Prostate gland (tissue), 2 donors: ENCODE measurements around the gene MCM7. TPM values are rescaled to one million over a fixed set of nuclear protein-coding genes. Genes with fewer than 3 reads are reported as not detected.

Source experiments
- DNase-seq: peaks from one replicate; pipeline ENCODE4 v3.0.0-alpha.2; 2019; ENCODE audit warnings: low spot score
- H3K27ac ChIP-seq, 2 donors: fragments of 200-600 bp; sonication (generic); 2 replicates each; pipeline ENCODE4 v1.5.1; 2017 to 2019
- H3K27me3 ChIP-seq: fragments of 200-600 bp; sonication (generic); replicated peaks from 2 replicates; pipeline ENCODE4 v1.5.1; 2019; ENCODE audit not compliant: insufficient read depth
- H3K36me3 ChIP-seq, 2 donors: fragments of 200-600 bp; sonication (generic); 1 replicate in 1 of 2; 2 replicates in 1 of 2; pipeline versions ENCODE4 v1.5.1 to v1.8.1; 2017 to 2019
- H3K4me1 ChIP-seq: fragments of 200-600 bp; sonication (generic); replicated peaks from 2 replicates; pipeline ENCODE4 v1.5.1; 2019
- H3K4me3 ChIP-seq, 2 donors: fragments of 200-600 bp; sonication (generic); 2 replicates each; pipeline ENCODE4 v1.5.1; 2017 to 2019
- H3K9me3 ChIP-seq: fragments of 200-600 bp; sonication (generic); 2 replicates; pipeline ENCODE4 v1.5.1; 2017
- CTCF ChIP-seq, 4 experiments: fragments of 200-600 bp in 2 of 4; fragments of 450-650 bp in 2 of 4; sonication (generic) in 2 of 4; IDR thresholded peaks; 1 replicate in 3 of 4; 2 replicates in 1 of 4; pipeline ENCODE4 v1.5.1; 2016 to 2019; ENCODE audit warnings: antibody characterized with exemption in 4 of 4, mild to moderate bottlenecking in 2 of 4, moderate library complexity in 2 of 4
- POLR2A ChIP-seq: fragments of 450-650 bp; IDR thresholded peaks from one replicate; pipeline ENCODE4 v1.6.1; 2016; ENCODE audit warnings: antibody characterized with exemption, mild to moderate bottlenecking
- POLR2AphosphoS5 ChIP-seq: sonication (generic); formaldehyde crosslinking; IDR thresholded peaks from one replicate; pipeline ENCODE4 v1.6.1; 2017; ENCODE audit warnings: antibody characterized with exemption
- WGBS: methylation state at CpG from one replicate; pipeline ENCODE4 v1.1.5; 2018; 5-methylcytosine and 5-hydroxymethylcytosine counted together
- intact Hi-C: fragments of 100-400 bp; cut with DNase I; formaldehyde crosslinking; loops from one replicate; pipeline ENCODE4 v1.14.2; 2022
- total RNA-seq, 2 donors: library from RNA; depleted of rRNA; stranded (reverse); fragments of >200 nt; gene quantifications; one replicate each; pipeline ENCODE4 v1.1.0, GENCODE V29; 2016

Gene MCM7
- total RNA-seq, 2 donors from 2014 or later, result 47.5 to 68.7 TPM

DNA sequence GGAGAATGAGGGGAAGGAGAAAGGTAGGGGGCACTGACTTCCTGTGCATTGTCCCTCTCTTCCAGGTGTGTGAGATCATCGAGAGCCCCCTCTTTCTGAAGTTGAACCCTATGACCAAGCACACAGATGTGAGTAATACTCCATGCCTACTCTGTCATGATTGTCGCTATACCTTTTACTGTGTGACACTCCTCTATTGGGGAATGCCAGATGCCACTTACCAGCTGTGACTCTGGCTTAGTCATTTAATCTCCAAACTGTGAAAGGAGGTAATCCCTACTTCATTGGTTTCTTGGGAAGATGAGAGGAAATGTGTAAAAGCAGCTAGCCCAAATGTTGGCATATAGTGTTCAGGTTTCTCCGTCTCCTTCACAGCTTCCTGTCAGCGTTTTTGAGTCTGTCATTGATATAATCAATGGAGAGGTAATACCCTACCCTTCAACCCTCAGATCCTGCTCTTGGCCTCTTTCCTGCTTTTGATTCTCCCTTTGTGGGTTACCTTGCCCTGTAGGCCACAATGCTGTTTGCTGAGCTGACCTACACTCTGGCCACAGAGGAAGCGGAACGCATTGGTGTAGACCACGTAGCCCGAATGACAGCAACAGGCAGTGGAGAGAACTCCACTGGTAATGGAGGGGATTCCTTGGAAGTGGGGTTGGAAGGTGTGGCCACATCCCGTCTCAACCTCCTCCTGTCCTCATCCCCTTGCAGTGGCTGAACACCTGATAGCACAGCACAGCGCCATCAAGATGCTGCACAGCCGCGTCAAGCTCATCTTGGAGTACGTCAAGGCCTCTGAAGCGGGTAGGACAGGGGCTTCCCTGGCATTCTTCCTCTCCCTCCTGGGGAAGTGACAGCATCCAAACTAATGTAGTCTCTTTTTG, 10.4 kb downstream of the MCM7 start:
- peaks cover 1 to 44% of the 10 kb centered on the region in 2 donors for H3K36me3 ChIP-seq
- H3K9me3 ChIP-seq, result no peaks in the 10 kb centered on the region
- no peak overlapping the region for H3K27ac ChIP-seq
- peaks cover 4% of the 10 kb centered on the region for H3K4me1 ChIP-seq
- no peaks in the 10 kb centered on the region for H3K27me3 ChIP-seq
- intact Hi-C loops, result no loop called here
- no peak overlapping the region for H3K4me3 ChIP-seq
- TF ChIP-seq CTCF (IDR thresholded peaks at IDR 0.05) (no peak), POLR2A (no peak), POLR2AphosphoS5 (no peak)
- no peak for DNase-seq
- WGBS, result 83% methylated on average over 14 of the region's 14 CpGs

DNA sequence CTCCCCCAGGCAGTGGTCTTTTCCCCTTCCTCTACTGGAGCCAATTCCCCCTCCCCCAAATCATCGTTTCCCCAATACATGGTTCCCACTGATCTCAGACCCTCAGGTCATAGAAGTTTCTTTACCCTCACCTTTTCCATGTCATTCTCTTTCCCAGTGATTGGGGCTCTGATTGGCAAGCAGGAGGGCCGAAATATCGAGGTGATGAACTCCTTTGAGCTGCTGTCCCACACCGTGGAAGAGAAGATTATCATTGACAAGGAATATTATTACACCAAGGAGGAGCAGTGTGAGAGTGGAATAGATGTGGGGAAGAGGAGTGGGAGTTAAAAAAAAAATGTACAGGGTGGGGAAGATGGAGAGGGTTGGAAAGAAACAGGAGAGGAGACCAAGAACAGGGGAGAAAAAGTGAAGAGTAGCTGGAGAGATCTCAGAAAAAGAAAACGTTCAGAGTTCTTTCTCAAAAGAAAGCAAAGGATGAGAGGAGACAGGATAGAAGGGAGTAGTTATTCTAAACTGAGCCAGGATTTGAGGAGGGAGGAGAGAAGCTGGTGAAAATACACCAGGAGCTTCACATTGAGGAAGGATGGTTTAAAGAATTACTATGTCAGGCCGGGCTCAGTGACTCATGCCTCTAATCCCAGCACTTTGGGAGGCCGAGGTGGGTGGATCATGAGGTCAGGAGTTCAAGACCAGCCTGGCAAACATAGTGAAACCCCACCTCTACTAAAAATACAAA, 11.6 kb downstream of the MCM7 start:
- 27% methylated on average over 7 of the region's 7 CpGs for WGBS
- Histone ChIP-seq H3K27me3 (no peaks in the 10 kb centered on the region), H3K4me3 (peak overlapping the region; percentile 87 to 94), H3K9me3 (no peaks in the 10 kb centered on the region), H3K27ac (peak overlapping the region in 1 of 2 donors; percentile 86), H3K36me3 (peaks cover 0 to 33% of the 10 kb centered on the region in 2 donors), H3K4me1 (peaks cover 4% of the 10 kb centered on the region)
- intact Hi-C loops, result loop anchor here (5.0 kb wide), 1 partner anchor 38 kb away; the partner anchor contains the start of gene MBLAC1
- TF ChIP-seq POLR2AphosphoS5, result no peak
- no peak for TF ChIP-seq CTCF (IDR thresholded peaks at IDR 0.05)
- no peak for TF ChIP-seq POLR2A
- no peak for DNase-seq

- Histone ChIP-seq H3K27ac (peak within 1 kb of the TSS; percentile 83 to 86), H3K36me3 (peaks cover 0 to 27% of the 10 kb centered on the region in 2 donors), H3K4me1 (peaks cover 4% of the 10 kb centered on the region), H3K9me3 (no peaks in the 10 kb centered on the region), H3K4me3 (peak within 1 kb of the TSS; percentile 87 to 94), H3K27me3 (no peaks in the 10 kb centered on the region)
- intact Hi-C loops, result loop anchor here (5.0 kb wide), 1 partner anchor 38 kb away; the partner anchor contains the start of gene MBLAC1
- TF ChIP-seq CTCF (IDR thresholded peaks at IDR 0.05), result peak in 2 of 4 experiments; percentile 3 to 31
- peak; percentile 89 for TF ChIP-seq POLR2AphosphoS5
- TF ChIP-seq POLR2A, result no peak
- under 1% methylated on average over 67 of the region's 68 CpGs for WGBS
- DNase-seq, result peak; percentile 72
Measured at GRCh38 chr7:100088621-100089457, 12.4 kb downstream of the MCM7 start, which contains the start of gene COPS6. TSS of gene COPS6 (plus strand) at chr7:100088969. CDS start at chr7:100088991, 22 bp downstream.

DNA sequence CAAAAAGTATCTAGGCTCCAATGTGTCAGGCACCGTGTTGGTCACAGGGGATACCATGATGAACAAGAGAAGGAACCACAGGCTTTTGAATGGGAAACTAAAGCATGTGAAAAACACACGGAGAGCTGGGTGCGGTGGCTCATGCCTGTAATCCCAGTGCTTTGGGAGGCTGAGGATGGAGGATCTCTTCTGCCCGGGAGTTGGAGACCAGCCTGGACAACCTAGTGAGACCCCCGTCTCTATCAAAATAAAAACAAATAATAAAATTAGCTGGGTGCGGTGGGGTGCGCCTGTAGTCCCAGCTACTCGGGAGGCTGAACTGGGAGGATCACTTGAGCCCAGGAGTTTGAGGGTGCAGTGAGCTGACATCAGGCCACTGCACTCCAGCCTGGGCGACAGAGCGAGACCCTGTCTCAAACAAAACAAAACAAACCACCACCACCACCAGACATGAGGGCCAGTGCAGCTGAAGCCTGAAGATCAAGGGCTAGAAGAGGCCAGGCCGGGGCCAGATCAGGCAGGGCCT, 13.0 kb downstream of the MCM7 start:
- Histone ChIP-seq H3K9me3 (no peaks in the 10 kb centered on the region), H3K4me3 (peak overlapping the region; percentile 87 to 94), H3K27me3 (no peaks in the 10 kb centered on the region), H3K27ac (peak overlapping the region; percentile 83 to 86), H3K4me1 (peaks cover 4% of the 10 kb centered on the region), H3K36me3 (peaks cover 0 to 23% of the 10 kb centered on the region in 2 donors)
- no peak for TF ChIP-seq CTCF (IDR thresholded peaks at IDR 0.05)
- TF ChIP-seq POLR2A, result no peak
- no peak for TF ChIP-seq POLR2AphosphoS5
- intact Hi-C loops, result loop anchor here (5.0 kb wide), 1 partner anchor 39 kb away; the partner anchor contains the start of gene MBLAC1
- DNase-seq, result no peak
- 74% methylated on average over 11 of the region's 11 CpGs for WGBS
